GM10248 (cell line): ENCODE data around the gene PML.

Source experiments
- CTCF ChIA-PET: fragments of 300-600 bp; sonication (Branson Sonifier 250); formaldehyde crosslinking; extraction: SDS; loops from one replicate; lab custom pipeline; 2021; ENCODE audit warnings: antibody characterized with exemption; lab: Yijun Ruan, JAX
- POLR2A ChIA-PET: fragments of 350-650 bp; sonication (Branson Sonifier 250); formaldehyde crosslinking; extraction: SDS; loops from one replicate; lab custom pipeline; 2020; ENCODE audit warnings: antibody characterized with exemption; lab: Yijun Ruan, JAX
- DNase-seq: peaks from one replicate; pipeline ENCODE4 v3.0.0; 2012; ENCODE audit errors: extremely low spot score
- CTCF ChIP-seq: IDR thresholded peaks from 2 replicates; pipeline ENCODE4 v1.5.1; 2012; ENCODE audit warnings: mild to moderate bottlenecking, low read depth; ENCODE audit errors: extremely low read depth, missing control alignments, control extremely low read depth

The PML gene

DNA sequence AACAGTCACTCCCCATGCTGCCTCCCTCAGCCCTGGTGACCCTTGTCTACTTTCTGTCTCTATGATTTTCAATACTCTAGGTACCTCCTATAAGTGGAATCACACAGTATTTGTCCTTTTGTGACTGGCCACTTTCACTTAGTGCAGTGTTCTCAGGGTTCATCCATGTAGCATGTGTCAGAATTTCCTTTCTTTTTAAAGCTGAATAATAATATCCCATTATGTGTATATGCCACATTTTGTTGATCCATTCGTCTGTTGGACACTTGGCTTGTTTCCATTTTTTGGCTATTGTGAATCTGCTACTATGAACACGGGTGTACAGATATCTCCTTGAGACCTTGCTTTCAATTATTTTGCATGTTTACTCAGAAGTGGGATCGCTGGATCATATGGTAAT lies 34.1 kb downstream of the PML start:
- POLR2A ChIA-PET, result no interaction called here
- no peak for TF ChIP-seq CTCF
- no peak for DNase-seq
- CTCF ChIA-PET, result interaction anchor here (1.3 to 1.8 kb wide), 3 partner anchors 21 to 56 kb away, joined by 4 to 6 read pairs (median 5); no protein-coding TSS in a partner anchor

DNA sequence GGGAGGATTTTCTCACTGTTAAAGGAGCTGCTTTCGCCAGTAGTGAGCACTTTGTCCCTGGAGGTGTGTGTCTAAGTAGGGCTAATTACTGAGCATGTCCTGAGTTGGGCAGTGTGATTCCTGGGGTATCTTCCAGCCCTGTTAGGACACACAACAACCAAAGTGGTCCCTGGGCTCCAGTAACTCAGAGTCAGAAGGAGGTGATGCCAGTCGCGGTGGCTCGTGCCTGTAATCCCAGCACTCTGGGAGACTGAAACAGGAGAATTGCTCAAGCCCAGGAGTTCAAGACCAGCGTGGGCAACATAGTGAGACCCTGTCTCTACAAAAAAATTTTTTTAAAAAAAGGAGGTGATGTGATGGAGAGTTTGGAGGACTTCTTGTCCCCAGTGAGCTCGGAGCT lies 37.5 kb downstream of the PML start:
- no peak for DNase-seq
- ChIA-PET POLR2A (no interaction called here), CTCF (interaction anchor here (0.6 to 1.1 kb wide), 2 partner anchors 21 to 59 kb away, joined by 3 read pairs; no protein-coding TSS in a partner anchor)
- no peak for TF ChIP-seq CTCF

- POLR2A ChIA-PET, result no interaction called here
Observed at GRCh38 chr15:74032606-74033561, 38.4 kb downstream of the PML start.

DNA sequence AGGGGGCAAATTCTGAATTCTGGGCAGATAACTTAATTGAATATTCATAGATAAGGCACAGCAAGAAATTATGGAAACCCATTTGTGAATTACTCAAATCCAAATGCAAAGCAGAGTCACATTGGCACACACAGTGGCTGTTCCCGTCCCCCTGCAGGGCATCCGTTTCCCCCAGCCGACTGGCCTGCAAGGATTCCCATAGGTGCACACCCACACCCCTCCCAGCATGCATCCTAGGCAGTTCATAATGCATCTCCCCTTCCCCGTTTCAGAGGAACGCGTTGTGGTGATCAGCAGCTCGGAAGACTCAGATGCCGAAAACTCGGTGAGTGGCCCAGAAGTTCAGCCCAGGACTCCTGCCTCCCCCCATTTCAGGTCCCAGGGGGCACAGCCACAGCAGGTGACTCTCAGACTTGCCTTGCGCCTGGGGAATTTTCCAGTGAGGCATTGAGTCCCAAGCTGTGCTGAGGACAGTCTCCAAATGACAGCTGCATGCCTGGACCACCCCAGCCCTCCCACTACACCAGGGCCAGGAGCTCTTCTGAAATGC lies 39.8 kb downstream of the PML start:
- DNase-seq, result no peak
- TF ChIP-seq CTCF, result no peak
- ChIA-PET CTCF (interaction anchor here (1.0 to 12.3 kb wide), 4 partner anchors 9 to 61 kb away, joined by 3 to 123 read pairs (median 7); no protein-coding TSS in a partner anchor), POLR2A (no interaction called here)

More at GRCh38 chr15:74032606-74033561, 38.4 kb downstream of the PML start:
- DNase-seq, result no peak
- CTCF ChIA-PET, result interaction anchor here (1.1 to 2.3 kb wide), 3 partner anchors 16 to 60 kb away, joined by 3 to 9 read pairs (median 5); no protein-coding TSS in a partner anchor
- no peak for TF ChIP-seq CTCF

DNA sequence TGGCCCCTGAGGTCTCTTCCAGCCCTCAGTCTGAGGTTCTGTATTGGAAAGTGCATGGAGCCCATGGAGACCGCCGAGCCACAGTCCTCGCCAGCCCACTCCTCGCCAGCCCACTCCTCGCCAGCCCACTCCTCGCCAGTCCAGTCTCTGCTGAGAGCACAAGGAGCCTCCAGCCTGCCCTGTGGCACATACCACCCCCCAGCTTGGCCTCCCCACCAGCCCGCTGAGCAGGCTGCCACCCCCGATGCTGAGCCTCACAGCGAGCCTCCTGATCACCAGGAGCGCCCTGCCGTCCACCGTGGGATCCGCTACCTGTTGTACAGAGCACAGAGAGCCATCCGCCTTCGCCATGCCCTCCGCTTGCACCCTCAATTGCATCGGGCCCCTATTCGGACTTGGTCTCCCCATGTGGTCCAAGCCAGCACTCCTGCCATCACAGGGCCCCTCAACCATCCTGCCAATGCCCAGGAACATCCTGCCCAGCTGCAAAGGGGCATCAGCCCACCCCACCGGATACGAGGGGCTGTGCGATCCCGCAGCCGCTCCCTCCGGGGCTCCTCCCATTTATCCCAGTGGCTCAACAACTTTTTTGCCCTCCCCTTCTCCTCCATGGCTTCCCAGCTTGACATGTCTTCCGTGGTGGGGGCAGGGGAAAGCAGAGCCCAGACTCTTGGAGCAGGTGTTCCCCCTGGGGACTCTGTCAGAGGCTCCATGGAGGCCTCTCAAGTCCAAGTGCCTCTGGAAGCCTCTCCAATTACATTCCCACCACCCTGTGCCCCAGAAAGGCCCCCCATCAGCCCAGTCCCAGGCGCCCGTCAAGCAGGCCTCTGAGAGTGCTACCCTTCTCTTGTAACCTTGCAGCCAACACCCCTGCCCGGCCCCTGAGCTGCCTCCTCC lies 40.9 kb downstream of the PML start:
- TF ChIP-seq CTCF, result no peak
- no peak for DNase-seq
- CTCF ChIA-PET, result interaction anchor here (1.0 to 12.3 kb wide), 5 partner anchors 10 to 63 kb away, joined by 3 to 123 read pairs (median 9); no protein-coding TSS in a partner anchor
- POLR2A ChIA-PET, result no interaction called here
